ENCODE results near the gene CNOT3. TPM values are rescaled to one million over a fixed set of nuclear protein-coding genes. Genes with fewer than 3 reads are reported as not detected.
A peak's percentile ranks its signal among the peaks of the same experiment; 100 is the strongest.
"Not testable (repeated sequence)": the region's sequence is repeated elsewhere in the genome, so short reads cannot be mapped to it uniquely, and the experiment has no call there.

CNOT3 gene
- total RNA-seq, 1 experiment from 2014 or later: 18.4 TPM

DNA sequence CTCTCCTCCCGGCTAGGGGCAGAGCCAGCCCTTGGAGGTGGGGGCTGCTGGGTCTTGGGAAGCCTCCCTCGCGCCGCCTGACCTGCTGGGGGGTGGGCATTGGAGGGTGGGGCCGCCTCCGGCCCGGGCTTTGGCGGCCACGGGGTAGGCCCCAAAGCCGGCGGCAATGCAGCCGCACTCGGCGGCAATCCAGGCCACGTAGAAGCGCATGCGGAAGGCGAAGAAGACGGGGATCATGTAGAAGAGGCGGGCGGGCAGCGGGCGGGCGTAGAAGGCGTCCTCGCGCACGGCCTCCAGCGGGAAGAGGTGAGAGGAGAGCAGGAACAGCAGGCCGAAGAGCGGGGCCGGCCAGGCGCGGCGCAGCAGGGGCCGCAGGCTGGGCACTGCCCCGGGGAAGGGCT, 43.1 kb downstream of the CNOT3 start:
- in situ Hi-C loops (cut with HindIII; ENCODE audit: low pct_unique_long_range_greater_than_20kb, low sequenced_read_pairs): no loop called here
- DNase-seq (ENCODE audit: low read depth): no peak

DNA sequence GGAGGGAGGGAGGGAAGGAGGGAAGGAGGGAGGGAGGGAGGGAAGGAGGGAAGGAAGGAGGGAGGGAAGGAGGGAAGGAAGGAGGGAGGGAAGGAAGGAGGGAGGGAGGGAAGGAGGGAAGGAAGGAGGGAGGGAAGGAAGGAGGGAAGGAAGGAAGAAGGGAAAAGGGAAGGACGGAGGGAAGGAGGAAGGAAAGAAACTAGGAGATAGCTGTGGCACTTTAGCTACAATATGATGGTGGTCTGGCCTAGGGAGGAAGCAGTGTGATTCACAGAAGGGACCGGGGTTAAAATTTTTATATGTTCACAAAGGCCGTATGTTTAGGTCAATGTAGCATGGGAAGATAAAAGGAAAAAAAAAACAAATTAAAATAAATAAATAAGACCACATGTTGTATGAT, 44.3 kb downstream of the CNOT3 start:
- in situ Hi-C loops (cut with HindIII; ENCODE audit: low pct_unique_long_range_greater_than_20kb, low sequenced_read_pairs); DNase-seq (ENCODE audit: low read depth): not testable (repeated sequence)

DNA sequence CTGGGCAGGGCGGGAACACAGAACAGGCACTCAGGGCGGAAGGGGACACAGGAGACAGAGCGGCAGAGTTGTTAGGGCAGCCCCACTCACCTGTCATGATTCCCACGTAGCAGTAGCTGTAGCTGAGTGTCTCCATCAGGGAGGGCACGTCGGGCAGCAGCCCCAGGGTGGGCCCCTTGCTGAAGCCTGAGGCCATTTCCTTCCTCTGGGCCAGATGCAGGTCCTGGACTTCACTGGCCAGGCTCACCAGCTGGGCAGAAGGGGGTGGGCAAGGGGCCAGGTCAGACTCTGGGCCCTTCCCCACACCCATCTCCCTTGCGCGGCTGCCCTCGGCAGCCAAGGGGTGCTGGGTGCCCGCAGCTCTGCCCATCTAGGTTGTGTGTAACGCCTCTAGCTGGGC, 45.9 kb downstream of the CNOT3 start:
- in situ Hi-C loops (cut with HindIII; ENCODE audit: low pct_unique_long_range_greater_than_20kb, low sequenced_read_pairs): no loop called here
- DNase-seq (ENCODE audit: low read depth): no peak

DNA sequence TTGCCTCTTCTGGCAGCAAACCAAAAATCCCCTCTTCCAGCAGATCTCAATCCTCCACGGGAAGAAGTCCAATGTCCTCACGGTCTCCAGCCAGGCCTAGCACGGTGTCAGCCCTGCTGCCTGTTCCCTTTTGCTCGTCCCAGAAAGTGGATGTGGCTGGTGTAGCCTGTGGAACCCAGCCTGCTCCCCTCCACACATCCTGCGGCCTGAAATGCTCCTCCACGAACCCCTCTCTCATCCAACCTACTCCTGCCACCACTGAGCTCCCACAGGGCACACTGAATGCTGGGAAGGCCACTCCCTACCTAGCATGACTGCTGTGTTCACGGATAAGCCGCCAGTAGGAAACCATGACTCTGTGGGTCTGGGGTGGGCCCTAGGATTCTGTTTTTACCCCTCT, 48.8 kb downstream of the CNOT3 start:
- no peak for DNase-seq (ENCODE audit: low read depth)
- in situ Hi-C loops (cut with HindIII; ENCODE audit: low pct_unique_long_range_greater_than_20kb, low sequenced_read_pairs): no loop called here

DNA sequence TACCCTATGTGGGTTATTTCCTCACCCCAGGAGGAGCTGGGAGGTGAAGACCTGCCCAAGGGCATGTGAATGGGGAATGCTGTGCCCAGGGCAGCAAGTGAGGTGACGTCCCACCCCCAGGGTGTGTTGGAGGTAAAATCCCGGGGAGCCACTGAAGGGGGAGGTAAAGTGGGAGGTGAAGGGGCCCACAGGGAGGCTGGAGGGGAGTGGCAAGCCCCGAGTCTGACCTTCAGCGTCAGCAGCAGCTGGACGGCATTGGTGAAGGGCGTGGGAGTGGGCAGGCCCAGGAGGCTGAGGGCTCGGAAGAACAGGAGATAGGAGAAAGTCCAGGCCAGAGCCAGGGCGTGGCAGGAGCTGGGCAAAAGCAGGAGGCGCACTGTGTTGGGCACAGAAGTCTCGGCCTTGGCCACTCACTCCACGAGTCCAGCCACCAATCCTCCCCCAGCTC, 49.4 kb downstream of the CNOT3 start:
- DNase-seq (ENCODE audit: low read depth): no peak
- in situ Hi-C loops (cut with HindIII; ENCODE audit: low pct_unique_long_range_greater_than_20kb, low sequenced_read_pairs): no loop called here

DNA sequence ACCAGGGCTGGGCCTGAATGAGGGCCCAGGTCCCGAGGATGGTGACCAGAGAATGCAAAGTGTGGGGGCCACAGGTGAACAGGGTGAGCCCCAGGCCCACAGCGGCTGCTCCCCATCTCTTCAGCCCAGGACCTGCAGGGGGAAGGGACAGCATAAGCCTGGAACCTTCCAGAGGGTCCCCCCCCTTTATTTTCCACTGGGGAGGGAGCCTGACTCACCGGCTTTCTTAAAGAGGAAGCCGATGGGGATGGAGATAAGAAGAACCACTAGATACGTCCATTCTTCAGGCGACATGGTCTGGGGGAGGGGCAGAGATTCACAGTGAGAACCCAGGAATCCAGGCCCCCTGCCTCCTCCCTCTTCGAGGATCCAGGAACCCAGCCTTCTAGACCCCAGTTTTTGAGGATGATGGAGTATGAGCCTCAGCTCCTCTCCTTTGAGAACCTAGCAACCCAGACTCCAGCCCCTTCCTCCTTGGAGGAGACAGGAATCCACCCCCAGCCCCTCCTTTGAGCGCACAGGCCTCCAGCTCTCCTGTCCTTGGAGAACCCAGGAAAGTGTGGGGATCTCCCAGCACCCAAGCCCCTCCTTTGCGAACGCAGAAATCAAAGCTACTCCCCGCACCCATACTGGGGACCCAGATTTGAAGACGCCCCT, 50.8 kb downstream of the CNOT3 start:
- DNase-seq (ENCODE audit: low read depth): peak; percentile 51
- in situ Hi-C loops (cut with HindIII; ENCODE audit: low pct_unique_long_range_greater_than_20kb, low sequenced_read_pairs): no loop called here

DNA sequence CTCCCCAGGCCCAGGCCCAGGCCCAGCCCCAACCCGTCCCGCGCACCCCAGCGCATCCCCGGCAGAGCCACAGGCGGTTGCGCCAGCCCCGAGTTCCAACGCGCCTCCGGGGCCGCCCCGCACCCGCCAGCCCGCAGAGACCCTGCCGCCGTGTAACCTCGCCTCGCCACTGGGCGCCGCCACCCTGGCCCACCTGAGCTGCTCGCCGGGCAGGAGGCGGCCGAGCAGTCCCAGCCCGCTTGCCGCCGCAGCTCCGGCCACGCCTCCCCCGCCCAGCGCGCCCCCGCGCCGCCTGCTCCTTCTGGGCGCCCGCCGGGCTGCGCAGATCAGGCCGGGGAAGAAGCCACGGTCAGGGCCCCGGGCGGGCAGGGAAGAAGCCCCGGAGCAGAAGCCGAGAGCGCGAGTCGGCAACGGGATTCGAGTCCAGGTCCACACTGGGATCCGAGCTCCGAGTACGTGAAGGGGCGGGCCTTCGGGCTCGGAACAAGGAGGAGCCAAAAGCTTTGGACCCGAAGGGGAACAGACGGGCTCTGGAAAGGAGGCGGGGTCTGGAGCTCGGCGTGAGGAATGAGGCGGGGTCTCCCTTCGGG, 51.7 kb downstream of the CNOT3 start, which contains the start of gene MBOAT7:
Gene MBOAT7, minus strand, starts transcription at position 436 of the 590 bp plus-strand sequence. CDS start 1,072 bp downstream, outside the sequence.
- in situ Hi-C loops (cut with HindIII; ENCODE audit: low pct_unique_long_range_greater_than_20kb, low sequenced_read_pairs): no loop called here
- no peak for DNase-seq (ENCODE audit: low read depth)

DNA sequence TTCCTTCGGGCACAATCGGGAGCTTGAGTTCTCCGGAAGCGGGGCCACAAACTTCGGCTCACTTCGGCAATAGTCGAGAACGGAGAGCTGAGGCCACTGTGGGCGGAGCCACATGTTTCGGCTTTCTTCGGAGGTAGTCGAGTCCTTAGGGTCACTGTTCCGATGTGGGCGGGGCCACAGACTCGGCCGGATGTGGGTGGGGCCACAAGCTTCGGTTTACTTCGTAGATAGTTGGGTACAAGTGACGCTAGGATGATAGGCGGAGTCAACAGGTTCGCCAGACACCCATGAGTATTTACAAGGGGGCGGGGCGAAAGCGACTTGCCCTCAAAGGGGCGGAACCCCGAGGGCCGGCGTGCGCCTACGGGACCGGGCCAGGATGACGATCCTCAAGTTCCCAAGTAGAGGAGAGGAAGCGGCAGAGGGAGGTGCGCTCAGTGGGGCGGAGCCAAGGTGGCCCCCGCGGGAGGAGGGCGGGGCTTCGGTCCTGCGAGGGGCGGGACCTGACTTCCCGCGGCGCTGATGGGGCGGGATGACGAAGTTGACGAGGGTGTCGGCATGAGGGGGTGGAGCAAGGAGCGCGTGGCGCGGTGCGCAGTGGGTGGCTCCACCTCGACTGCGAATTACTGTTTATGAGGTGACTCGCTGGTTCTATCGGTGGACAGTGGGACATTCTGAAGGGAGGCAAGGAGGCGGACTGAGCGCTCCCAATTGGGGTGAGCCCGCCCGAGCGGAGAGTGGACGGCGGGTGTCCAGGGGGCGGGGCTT, 52.4 kb downstream of the CNOT3 start:
- in situ Hi-C loops (cut with HindIII; ENCODE audit: low pct_unique_long_range_greater_than_20kb, low sequenced_read_pairs): no loop called here
- peak; percentile 100 for DNase-seq (ENCODE audit: low read depth)

DNA sequence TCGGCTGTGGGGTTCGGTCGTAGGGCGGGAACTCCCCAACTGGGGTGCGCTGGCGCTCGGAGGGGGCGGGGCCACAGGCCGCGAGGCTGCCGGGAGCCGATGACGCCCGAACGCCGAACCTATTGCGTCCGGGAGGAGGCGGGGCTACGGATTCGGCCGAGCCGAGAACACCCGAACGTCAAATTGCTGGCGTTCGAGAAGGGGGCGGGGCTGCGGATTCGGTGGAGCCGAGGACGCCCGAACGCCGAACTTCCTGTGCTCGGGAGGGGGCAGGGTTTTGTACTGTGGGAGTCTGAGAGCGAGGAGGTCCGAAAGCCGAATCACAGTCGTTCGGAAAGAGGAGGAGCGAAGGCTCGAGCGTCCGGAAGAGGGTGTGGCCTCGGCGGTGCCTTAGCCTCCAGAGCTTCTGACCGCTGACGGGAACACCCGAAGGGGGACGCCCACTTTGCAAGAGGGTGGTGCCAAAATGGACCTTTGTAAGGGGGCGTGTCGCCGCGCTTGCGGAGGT, 53.0 kb downstream of the CNOT3 start:
- peak; percentile 100 for DNase-seq (ENCODE audit: low read depth)
- in situ Hi-C loops (cut with HindIII; ENCODE audit: low pct_unique_long_range_greater_than_20kb, low sequenced_read_pairs): no loop called here

DNA sequence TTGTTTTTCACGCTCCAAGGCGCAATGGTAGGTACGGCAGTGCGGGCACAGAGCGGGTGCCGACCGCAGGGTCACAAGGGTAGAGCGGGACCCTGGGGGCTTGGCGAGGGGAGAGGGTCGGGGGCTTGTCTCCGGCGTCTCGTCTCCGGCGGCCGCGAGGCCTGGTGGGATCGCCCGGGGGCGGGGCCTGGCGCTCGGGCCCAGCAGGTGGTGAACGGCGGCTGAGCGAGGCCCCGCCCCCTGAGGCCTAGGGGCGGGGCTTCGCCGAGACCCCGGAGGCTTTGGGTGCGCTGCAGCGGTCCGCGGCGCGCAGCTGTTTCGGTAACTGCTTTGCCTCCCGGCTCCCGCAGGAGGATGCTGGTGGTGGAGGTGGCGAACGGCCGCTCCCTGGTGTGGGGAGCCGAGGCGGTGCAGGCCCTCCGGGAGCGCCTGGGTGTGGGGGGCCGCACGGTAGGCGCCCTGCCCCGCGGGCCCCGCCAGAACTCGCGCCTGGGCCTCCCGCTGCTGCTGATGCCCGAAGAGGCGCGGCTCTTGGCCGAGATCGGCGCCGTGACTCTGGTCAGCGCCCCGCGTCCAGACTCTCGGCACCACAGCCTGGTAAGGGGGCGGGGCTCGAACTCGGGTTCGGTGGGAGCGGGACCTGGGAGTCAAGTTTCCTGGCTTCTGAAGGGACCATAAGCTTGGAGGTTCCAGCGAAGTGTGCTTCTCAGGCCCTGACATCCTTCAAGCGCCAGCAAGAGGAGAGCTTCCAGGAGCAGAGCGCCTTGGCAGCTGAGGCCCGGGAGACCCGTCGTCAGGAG, 53.6 kb downstream of the CNOT3 start, which contains the start of gene TSEN34:
Gene TSEN34, plus strand, starts transcription at position 298 of the 800 bp plus-strand sequence. Its CDS starts 57 bp downstream, at position 355.
- no peak for DNase-seq (ENCODE audit: low read depth)
- in situ Hi-C loops (cut with HindIII; ENCODE audit: low pct_unique_long_range_greater_than_20kb, low sequenced_read_pairs): no loop called here

DNA sequence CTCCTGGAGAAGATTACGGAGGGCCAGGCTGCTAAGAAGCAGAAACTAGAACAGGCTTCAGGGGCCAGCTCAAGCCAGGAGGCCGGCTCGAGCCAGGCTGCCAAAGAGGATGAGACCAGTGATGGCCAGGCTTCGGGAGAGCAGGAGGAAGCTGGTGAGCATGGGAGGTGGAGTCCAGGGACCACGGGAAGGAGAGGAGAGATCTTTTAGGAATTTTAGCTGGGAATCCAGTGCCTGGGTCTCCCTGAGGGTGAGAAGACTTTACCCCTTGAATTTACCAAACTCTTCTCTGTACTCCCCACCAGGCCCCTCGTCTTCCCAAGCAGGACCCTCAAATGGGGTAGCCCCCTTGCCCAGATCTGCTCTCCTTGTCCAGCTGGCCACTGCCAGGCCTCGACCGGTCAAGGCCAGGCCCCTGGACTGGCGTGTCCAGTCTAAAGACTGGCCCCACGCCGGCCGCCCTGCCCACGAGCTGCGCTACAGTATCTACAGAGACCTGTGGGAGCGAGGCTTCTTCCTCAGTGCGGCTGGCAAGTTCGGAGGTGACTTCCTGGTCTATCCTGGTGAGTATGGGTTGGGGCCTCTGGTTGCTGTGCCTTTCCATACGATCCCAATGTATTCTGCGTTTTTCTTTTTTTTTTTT, 54.4 kb downstream of the CNOT3 start:
- no peak for DNase-seq (ENCODE audit: low read depth)
- in situ Hi-C loops (cut with HindIII; ENCODE audit: low pct_unique_long_range_greater_than_20kb, low sequenced_read_pairs): no loop called here

DNA sequence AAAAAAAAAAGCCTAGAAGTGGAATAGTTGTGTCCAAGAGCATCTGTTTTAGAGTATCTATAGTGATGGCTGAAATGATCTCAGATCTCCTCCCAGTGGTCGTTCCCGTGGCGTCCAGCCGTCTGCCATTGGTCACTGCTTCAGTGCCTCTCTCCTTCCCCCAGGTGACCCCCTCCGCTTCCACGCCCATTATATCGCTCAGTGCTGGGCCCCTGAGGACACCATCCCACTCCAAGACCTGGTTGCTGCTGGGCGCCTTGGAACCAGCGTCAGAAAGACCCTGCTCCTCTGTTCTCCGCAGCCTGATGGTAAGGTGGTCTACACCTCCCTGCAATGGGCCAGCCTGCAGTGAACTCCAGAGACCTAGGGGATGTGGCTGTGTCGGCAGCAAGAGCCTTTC, 55.4 kb downstream of the CNOT3 start:
- in situ Hi-C loops (cut with HindIII; ENCODE audit: low pct_unique_long_range_greater_than_20kb, low sequenced_read_pairs): no loop called here
- DNase-seq (ENCODE audit: low read depth): no peak

DNA sequence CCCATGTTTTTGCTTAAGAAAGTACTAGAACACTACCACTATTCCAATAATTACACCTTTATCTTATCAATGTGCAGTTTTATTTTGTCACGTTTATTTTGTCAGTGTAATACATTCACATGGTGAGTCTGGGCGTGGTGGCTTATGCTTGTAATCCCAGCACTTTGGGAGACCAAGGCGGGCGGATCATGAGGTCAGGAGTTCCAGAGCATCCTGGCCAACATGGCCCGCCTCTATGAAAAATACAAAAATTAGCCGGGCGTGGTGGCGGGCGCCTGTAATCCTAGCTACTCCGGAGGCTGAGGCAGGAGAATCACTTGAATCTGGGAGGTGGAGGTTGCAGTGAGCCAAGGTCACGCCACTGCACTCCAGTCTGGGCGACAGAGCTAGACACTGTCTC, 56.9 kb downstream of the CNOT3 start:
- in situ Hi-C loops (cut with HindIII; ENCODE audit: low pct_unique_long_range_greater_than_20kb, low sequenced_read_pairs); DNase-seq (ENCODE audit: low read depth): not testable (repeated sequence)

DNA sequence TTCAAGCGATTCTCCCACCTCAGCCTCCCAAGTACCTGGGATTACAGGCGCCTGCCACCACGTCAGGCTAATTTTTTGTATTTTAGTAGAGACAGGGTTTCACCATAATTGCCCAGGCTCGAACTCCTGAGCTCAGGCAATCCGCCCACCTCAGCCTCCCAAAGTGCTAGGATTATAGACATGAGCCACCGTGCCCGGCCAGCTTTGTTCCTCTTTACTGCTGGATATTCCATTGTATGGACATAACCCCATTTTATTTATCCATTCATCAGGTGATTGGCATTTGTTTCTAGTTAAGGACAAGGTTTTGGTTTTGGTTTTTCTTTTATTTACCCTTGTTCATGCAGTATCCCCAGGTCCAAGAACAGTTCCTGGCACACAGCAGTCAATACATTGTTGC, 59.0 kb downstream of the CNOT3 start:
- in situ Hi-C loops (cut with HindIII; ENCODE audit: low pct_unique_long_range_greater_than_20kb, low sequenced_read_pairs): no loop called here
- DNase-seq (ENCODE audit: low read depth): no peak

DNA sequence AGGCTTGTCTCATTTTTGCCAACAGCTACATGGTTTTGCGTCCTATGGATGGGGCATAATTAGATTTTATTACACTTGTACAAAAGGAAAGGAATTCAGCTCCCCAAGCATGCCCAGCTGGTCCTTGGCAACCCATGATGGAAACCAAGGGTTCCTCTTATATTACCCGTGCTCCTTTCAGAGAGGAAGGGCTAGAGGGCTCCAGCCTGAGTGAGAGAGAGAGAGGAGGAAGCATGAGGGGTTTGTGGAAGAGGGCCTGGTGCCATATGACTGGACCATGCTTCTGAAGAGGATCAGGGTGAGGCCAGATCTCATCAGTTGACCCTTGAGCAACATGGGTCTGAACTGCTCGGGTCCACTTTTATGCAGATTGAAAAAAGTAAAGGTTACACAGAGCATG, 59.6 kb downstream of the CNOT3 start:
- DNase-seq (ENCODE audit: low read depth): no peak
- in situ Hi-C loops (cut with HindIII; ENCODE audit: low pct_unique_long_range_greater_than_20kb, low sequenced_read_pairs): no loop called here

DNA sequence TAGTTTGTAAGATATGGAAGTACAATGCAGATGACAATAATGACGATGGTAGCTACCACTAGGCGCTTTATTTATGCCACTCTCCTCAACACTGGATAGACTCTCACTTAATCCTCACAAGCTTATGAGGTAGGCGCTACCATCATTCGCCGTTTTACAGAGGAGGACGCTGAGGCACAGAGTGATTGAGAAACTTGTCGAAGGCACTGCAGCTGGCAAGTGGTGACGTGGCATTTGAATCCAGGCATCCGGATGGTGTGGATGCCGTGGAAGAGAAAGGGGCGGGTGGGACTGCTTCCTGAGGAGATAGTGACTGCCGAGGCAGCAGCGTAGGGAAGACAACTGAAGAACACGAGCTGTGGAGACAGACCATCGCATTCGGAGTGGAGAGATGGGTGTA, 61.8 kb downstream of the CNOT3 start:
- in situ Hi-C loops (cut with HindIII; ENCODE audit: low pct_unique_long_range_greater_than_20kb, low sequenced_read_pairs): no loop called here

DNA sequence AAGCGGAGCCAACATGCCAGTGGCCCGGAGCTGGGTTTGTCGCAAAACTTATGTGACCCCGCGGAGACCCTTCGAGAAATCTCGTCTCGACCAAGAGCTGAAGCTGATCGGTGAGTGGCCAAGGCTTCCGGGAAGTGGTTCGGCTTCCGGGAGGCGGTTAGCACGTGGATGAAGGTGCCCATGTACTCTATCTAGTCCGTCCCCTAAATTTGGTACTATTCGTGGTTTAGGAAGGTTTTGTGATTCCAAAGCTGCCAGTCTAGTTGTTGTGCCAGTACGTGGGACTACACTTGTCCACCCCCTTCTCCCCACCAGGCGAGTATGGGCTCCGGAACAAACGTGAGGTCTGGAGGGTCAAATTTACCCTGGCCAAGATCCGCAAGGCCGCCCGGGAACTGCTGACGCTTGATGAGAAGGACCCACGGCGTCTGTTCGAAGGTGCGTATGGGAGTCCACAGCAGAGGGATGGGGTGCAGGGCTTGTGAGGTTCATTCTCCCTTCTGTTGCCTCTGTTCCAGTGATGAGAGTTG, 63.7 kb downstream of the CNOT3 start:
- no peak for DNase-seq (ENCODE audit: low read depth)
- in situ Hi-C loops (cut with HindIII; ENCODE audit: low pct_unique_long_range_greater_than_20kb, low sequenced_read_pairs): no loop called here

More for the DNA sequence above, 61.8 kb downstream of the CNOT3 start:
- no peak for DNase-seq (ENCODE audit: low read depth)

DNA sequence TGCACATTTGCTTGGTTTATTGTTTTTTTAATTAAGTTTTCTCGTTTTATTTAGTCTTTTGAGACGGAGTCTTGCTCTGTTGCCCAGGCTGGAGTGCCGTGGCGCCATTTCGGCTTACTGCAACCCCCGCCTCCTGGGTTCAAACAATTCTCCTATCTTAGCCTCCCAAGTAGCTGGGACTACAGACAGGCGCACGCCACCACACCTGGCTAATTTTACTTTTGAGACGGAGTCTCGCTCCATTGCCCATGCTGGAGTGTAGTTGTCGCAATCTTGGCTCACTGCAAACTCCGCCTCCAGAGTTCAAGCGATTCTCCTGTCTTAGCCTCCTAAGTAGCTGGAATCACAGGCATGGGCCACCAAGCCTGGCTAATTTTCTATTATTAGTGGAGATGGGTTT, 64.4 kb downstream of the CNOT3 start:
- in situ Hi-C loops (cut with HindIII; ENCODE audit: low pct_unique_long_range_greater_than_20kb, low sequenced_read_pairs): no loop called here
- DNase-seq (ENCODE audit: low read depth): peak; percentile 61

Data from Caki2 (cell line).